GM19455 (cell line): ENCODE results near the gene SCN4A.
"Not testable (repeated sequence)": the region's sequence is repeated elsewhere in the genome, so short reads cannot be mapped to it uniquely, and the experiment has no call there.

Source experiments
- ATAC-seq: cut with Tn5 transposase; IDR thresholded peaks from one replicate; pipeline ENCODE4 v1.9.1; 2021; ENCODE audit not compliant: unreplicated experiment

The SCN4A gene

GRCh38 chr17:63889026-63889848 lies 83.5 kb downstream of the SCN4A start:
- ATAC-seq = not testable (repeated sequence)
